HEK293T (cell line): ENCODE data around the gene F2.

Experiments used
- BHLHE40 ChIP-seq: fragments of 450-650 bp; IDR thresholded peaks from 2 replicates; pipeline ENCODE4 v1.6.1; 2016; ENCODE audit warnings: mild to moderate bottlenecking, moderate library complexity, borderline replicate concordance
- CTBP1 ChIP-seq: fragments of 450-650 bp; IDR thresholded peaks from 2 replicates; pipeline ENCODE4 v1.6.1; 2016; ENCODE audit warnings: borderline replicate concordance
- ELF4 ChIP-seq: fragments of 450-650 bp; IDR thresholded peaks from 2 replicates; pipeline ENCODE4 v1.6.1; 2017; ENCODE audit warnings: antibody characterized with exemption
- FOXA1 ChIP-seq: fragments of 450-650 bp; IDR thresholded peaks from 2 replicates; pipeline ENCODE4 v1.6.1; 2016; ENCODE audit warnings: mild to moderate bottlenecking
- FOXK2 ChIP-seq: fragments of 450-650 bp; IDR thresholded peaks from 2 replicates; pipeline ENCODE4 v1.6.1; 2016; ENCODE audit warnings: mild to moderate bottlenecking
- HDGF ChIP-seq: fragments of 450-650 bp; IDR thresholded peaks from 2 replicates; pipeline ENCODE4 v1.6.1; 2017; ENCODE audit warnings: antibody characterized with exemption, borderline replicate concordance
- LEF1 ChIP-seq: fragments of 450-650 bp; IDR thresholded peaks from 2 replicates; pipeline ENCODE4 v1.6.1; 2017; ENCODE audit warnings: mild to moderate bottlenecking, borderline replicate concordance
- NFRKB ChIP-seq: fragments of 450-650 bp; IDR thresholded peaks from 2 replicates; pipeline ENCODE4 v1.6.1; 2016; ENCODE audit warnings: mild to moderate bottlenecking, moderate library complexity
- SP1 ChIP-seq: fragments of 450-650 bp; IDR thresholded peaks from 2 replicates; pipeline ENCODE4 v1.6.1; 2017
- SUZ12 ChIP-seq: fragments of 450-650 bp; IDR thresholded peaks from 2 replicates; pipeline ENCODE4 v1.6.1; 2016; ENCODE audit warnings: mild to moderate bottlenecking

DNA sequence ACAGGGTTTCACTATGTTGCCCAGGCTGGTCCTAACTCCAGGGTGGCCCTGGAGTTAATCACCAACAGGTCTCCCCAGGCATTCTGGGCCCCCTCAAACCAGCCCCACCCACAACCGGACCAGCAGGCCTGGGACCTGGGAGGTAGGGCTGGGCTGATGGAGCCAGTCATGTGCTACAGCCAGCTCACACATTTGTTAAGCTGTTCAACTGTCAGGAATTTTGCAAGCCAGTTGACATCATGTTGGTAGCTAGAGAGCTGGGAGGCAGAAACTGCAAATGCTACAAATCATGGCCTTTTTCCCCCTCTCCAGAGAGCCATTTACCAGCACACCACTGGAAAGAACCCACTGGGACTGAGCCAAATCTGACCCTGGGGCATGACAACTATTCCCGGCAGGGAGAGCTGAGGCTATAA is 25.4 kb upstream of the F2 start:
- TF ChIP-seq ELF4 (no peak), BHLHE40 (no peak), FOXK2 (no peak), SUZ12 (no peak), FOXA1 (no peak), CTBP1 (no peak), LEF1 (no peak), SP1 (no peak), NFRKB (no peak), HDGF (no peak)
